GM19025 (cell line): Measurements from ENCODE around the gene CISTR.

Experiments
- ATAC-seq: cut with Tn5 transposase; IDR thresholded peaks from one replicate; pipeline ENCODE4 v1.9.1; 2021; ENCODE audit warnings: mild to moderate bottlenecking, low read depth, moderate library complexity; ENCODE audit not compliant: unreplicated experiment

Gene CISTR

DNA sequence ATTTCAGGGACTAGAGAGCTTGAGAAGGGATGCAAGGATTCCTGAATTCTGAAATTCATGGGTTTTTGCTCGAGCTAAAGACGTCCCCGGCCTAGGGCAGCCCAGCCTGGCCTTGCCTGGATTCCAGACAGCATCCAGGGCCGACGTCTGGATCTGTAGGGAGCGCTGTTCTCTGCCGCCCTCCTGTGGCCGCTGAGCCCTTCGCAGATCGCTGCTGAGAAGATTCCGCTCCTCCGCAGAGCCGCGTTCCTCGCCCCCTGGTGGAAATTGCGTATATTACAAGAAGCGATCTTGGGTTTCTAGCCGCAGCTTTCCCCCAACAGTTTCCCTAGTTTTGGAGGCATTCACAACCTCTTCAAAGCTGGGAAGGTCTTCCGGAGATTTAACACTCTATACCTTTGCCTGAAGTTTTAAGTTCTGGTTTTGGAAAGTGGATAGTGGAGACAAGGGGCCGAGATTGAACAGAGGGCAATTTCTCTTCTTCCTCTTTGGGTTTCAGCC, 5.1 kb downstream of the CISTR start:
- ATAC-seq, result no peak

DNA sequence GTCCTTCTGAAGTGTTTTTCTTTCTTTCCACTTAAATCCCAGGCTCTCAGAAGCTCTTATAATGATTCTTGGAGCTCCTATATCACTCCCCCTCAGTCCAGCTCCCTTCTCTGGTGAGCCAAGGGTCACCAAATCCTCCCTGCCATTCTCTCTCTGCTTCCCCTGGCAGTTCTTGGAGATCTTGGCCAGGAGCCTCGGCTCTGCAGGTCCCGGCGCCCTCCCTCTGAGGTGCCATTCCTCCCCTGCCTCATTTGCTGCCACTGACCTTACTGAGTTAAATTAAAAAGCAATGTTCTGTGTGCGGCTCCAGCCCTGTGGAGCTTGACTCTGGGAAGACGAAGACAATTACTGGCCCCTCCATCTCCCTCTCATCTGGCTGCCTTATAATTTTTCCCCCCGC, 7.0 kb downstream of the CISTR start:
- ATAC-seq, result no peak

DNA sequence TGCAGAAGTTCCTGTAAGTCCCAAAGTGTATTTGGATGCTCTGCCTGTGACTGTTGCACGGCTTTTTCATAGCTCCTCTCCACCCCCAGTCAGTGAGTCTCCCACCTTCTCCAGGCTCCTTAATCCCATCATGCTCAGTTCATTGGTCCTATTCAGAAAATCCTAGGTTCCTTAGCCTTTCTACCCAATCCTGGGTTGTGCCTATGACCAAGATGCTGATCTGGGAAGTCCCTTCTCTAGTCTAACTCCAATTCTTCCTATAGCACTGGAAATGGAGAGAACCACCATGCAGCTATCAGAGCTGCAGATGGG, 7.7 kb downstream of the CISTR start:
- ATAC-seq, result no peak

DNA sequence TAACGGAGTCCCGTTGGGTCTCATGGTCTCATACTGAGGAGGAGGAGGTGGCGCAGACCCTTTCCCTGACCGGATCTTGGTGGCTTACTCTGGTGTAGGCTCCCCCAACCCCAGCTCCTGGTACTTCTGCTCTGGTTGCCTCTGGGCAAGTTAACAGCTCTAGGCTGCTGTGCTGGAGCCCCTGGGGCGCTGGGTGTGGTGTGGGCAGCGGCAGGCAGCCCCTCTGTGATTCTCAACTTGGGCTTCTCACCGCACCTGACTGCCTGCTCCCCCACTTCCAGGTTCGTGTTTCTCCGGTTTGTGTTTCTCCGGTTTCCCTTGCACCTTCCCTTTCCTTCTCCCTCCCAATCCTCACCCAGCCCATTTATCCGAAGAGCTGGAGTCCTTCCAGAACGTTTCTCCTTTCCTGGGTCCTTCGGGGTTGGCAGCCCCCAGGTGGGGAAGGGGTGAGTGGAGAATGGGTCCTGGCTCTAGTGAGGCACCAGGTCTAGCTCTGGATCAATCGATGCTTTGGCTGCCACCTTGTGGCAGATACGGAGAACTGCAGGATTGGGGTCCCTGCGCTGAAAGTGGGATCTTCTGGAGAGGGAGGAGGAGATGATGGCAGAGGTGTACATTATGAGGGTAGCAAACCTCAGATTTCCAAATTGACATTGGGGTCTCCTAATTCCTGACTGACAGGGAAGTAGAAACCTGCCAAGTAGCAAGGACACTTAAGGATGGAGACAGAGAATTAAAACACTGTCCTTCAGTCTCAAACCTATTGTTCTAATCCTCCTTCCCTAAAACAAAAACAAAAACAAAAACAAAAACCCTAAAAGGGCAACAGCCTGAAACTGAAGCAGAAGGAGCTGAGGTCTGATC, 8.3 kb downstream of the CISTR start:
- ATAC-seq, result no peak

DNA sequence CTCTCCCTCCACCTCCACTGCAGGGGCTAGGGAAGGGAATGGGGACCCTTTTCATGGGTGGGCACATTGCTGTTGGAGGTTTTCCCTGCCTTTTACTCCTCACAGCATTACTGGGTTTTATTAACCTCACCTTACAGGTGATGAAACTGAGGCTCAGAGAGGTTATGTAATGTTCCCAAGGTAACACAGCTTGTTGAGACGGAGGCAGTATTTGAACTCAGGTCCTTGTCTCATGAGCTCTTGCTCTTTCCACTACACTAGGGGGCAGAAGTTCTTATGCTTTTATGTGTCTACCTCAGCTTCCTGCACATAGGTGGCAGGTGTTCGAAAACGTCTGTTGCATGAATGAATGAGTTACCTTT, 11.7 kb downstream of the CISTR start:
- ATAC-seq, result no peak

DNA sequence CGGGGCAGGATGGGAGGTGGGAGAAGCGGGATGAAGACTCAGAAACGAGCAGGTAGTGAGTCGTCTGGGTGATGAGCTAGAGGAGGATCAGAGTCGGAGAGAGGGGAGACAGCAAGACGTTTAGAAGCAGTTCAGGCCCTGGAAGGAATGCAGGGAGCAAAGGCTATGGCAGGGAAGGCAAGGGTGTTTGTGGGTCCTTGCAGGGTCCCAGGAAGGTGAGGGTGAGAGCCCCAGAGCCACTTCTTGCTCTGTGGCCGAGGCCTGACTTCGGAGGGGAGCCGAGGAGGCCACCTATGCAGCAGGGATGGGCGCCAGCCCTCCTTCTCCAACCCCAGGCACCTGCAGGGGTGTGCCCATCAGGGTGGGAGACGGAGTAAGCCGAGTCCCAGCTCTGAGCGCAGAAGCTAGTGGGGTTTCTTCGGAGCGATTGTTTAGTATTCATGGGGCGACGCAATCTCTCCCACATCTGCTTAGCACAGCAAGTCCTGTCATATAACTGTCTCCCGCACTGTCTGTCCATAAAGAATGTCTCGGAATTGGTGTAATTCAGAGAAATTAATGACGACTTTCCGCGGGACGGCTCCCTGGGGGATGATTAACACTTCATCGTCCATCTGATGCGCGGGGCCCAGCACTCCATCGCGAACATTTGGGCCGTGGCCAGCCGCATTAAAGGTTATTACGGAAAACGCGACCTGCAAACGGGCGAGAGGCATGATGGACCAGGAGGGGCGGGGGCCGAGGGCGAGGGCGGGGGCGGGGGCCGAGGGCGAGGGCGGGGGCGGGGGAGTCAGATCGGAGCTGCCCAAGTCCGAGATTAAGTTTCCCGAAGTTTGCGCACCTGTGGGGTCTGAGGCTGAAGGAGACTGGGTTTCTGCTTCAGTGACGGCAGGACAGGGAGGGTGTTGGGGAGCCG, 12.3 kb downstream of the CISTR start:
- no peak for ATAC-seq

DNA sequence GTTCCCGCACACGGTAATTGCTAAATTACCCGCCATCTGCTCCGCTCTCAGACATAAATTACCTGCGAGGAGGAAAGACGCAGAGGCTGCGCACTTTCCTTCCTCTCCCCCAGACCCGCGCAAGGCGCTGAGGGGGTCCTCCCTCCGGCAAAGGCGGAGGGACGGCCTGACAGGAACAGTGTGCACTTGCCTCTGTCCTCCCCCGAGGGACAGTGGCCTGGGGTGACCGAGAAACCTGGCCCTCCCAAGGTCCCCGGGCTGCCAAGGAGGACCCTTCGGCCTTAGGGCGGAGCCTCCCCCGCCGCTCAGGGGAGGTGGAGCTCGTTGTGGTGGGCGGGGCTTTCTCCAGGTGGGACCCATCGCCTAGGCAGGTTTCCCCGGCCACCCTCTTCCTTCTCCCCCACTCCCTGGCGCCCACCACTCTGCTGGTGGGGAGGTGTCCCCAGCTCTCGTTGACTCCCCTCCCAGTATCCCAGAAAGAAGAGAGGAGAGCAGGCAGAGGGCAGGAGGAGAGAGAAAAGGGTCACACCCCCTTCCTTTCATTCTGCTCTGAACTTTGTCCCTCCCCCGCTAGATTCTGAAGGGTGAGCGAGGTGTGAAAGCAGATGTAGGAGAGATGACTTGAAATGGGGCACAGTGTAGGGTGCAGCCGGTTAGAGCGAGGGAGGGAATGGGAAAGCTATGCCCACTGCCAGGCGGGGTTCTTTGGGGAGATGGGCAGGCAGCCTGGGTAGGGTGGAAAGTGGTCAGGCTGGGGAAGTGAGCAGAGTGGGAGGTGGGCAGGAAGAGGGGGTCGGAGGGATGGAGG, 13.2 kb downstream of the CISTR start:
- no peak for ATAC-seq

DNA sequence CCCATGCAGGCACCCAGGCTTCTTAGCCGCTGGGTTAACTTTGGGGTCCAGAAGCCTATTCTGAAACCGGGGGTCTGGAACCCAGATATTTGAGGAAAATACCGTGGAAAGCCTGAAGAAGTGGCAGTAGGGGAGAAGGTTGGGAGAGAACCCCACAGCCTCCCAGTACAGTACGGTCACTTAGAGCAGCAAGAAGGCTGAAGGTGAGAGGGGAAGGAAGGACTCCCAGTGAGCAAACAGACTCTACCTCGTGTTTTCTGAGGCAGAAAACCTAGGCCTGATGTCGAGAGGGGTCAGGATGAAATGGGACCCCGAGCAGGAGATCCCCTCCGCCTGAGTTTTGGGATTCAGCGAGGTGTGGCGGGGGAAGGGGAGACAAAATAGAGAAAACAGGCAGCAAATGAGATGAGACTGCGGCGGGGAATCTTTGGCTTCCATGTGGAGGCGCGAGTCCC, 13.8 kb downstream of the CISTR start:
- ATAC-seq, result no peak

DNA sequence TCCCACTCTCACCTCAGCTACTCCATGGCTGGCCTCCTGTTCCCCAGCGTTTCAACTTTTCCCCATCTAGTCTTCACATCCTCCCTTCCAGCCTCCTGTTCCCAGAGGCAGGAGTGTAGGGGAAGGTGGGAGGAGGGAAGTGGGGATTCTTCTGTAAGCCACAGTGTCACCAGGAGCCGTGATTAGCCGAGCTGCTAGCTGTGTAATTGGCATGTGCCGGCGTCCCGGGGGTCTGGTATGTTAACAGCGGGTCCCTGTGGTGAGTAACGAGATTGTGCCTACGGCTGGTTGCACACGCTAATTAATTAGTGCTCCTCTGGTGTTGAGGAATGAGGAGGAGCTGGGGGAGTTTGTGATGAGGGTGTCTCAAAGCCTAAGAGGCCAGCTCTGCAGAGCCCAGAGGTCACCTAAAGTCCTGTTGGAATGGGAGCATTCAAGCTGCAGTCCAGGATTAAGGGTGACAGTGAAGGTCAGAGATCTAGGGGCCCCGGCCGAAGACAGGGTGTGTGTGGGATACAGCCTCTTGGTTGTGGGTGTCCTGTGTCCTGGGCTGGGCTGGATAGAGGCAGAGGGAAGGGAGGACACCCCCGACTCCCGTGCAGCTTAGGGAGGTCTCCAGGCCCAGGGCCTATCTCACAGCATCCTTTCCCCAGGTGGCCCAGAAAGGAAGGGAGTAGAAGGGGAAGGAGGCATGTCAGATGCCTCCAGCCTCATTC, 14.5 kb downstream of the CISTR start:
- ATAC-seq, result no peak

DNA sequence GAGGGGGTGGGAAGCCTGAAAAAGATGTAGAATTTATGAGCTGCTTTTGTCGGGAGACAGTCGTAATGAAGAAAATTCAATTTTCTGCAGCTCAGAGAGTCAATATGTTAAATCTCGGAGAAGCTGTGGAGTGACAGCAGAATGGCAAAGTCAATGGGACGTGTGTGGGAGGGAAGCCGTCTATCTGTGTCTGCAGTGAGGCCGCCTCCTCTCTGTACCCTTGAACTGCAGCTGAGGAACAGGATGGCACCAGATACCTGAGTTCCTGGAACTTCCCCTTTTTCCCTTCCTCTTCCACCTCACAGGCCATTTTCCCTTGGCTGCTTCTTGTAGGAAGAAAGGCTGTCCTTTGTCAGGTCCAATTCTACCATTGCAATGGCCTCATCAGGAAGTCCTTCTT, 15.2 kb downstream of the CISTR start:
- ATAC-seq, result no peak

DNA sequence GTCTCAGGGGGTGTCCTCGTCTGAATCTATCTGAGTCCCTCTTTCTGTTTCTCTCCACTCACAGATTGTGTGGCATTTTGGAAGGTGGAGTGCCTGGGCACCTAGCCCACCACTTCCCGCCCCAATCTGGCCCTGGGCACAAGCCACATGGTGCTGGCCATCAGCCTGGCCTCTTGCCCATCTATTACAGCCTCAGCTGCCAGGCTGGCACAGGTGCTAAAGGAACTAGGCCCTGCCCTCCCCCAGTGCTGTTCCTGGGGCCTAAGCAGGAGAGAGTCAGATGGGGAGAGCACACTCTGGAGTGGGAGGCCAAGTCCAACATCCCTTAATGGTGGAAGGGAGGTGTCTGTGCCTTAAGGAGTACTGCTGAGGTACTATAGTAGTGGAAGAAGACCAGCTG, 16.2 kb downstream of the CISTR start:
- no peak for ATAC-seq

DNA sequence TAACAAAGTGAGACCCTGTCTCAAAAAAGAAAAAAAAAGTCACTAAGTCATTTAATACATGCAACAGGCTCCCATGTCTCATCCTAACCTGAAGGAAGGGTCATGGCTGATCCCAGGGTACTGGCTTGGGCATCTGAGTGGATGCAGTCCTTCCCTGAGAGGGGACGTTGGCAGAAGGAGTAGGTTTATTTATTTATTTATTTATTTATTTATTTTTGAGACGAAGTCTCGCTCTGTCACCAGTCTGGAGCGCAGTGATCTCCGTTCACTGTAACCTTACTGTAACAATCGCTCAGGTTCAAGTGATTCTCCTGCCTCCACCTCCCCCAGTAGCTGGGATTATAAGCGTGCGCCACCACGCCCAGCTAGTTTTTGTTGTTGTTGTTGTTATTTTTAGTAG, 17.4 kb downstream of the CISTR start:
- no peak for ATAC-seq

DNA sequence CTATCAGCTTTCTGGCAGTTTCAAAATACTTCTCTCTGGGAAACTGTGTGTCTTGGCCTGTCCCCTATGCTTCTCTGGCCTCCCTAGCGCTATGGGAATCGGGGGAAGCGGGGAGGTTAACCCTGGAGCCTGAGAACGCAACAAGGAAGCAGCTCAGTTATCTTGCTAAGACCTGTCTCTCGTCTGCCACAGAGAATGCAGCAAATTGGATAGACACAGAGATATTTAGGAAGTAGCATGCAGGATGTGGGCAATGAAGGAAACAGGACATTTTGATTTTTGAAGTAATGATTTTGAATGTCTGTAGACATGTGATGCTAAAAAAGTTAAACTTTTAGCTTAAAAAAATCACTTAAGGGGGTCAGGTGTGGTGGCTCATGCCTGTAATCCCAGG, 18.0 kb downstream of the CISTR start:
- no peak for ATAC-seq

DNA sequence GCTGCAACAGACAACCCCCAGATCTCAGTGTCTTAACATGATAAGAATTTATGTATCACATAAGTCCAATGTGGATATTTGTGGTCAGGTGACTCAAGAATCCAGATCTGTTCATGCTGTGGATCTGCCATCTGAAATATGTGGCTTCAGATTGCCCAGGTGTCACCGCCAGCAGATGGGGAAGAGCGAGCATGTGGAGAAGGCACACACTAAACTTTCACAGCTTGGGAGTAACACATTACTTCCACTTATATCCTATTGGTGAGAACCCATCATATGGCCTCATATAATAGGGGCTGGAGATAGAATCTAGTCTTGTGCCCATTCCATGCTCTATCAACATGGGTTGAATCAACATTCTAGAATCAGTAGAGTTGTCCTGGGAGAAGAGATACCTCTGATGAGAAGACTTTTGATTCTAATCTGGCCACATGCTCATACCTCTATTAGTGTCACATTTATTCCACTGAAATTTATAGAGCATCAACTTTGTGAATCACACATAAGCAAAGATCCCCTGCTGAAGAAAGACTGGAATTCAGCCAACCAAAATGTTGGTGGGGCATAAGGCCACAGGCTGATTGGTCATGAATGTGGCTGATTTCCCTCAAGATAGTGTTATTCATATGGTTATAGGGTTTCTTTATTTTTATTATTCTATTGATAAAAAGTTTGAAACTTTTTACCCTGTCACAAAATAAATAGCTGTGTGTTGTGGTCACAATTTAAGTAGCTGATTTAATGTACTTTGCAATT, 18.6 kb downstream of the CISTR start:
- ATAC-seq, result no peak

DNA sequence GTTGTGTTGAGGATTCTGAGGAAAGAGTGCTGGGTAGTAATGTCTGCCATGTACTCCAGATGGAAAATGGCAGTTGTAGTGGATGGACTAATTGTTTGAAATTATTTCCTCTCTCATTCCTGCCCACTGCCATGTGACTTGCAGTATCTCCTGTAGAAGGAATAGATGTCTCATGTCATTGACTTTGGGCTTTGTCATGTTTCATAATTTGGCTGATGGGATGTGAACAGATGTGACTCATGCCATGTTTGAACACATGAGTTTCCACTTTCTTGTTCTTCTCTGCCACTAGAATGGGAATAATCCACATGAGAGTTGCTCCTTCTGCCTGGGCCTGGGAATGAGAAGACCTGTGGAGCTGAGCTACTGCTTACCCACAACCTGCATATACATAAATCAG, 22.1 kb downstream of the CISTR start:
- no peak for ATAC-seq

DNA sequence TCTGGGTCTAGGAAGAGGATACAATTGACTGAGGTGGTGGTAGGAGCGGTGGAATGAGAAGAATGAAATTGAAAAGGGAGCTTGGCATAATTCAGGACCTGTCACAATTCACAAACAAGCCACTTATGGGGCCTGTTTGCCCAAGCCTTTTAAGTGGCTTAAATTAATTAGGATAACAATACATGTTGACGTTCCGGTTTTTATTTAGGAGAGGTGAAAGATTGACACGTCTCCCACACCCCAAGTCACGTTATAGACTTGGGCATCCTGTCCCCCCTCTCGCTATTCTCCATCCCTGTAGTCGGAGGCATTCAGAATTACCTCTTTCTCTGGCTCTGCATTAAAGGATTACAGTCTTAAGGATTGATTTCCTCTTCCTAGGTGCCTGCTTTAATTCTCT, 23.6 kb downstream of the CISTR start:
- no peak for ATAC-seq

DNA sequence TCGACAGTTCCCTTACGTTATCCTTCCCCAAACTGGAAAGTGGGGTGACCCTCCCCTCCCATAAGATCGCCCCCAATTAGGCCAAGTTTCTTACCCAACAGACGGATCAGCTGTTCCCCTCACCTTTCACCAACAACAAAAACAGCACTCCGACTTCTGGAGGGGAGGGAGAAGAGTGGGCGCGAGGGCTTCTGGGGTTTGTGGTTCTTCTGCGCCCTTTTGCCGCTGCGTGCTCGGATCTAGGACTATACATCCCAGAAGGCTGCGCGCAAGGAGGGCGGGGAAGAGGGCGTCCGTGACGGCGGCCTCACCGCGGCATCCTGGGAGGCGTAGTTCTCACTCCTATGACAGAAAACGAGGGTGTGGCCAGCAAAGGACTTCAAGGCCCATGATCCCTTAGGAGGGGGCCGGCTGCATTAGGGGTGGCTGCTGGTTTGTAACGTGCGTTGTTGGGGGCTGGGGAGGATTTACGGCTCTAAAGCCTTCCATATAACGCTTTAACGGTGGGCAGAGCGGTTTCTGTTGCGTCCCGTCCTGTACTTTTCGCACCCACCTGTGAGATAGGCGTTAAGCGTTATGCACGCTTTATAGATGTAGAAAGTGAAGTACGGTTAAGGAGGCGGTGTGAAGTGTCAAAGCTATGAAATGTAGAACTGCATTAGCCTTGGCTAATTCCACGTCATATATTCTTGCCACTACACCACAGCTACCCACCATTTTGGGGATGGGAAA, 24.3 kb downstream of the CISTR start, which contains the start of gene CALCOCO1:
TSS of gene CALCOCO1 (minus strand) at position 143 of the 732 bp plus-strand sequence. CDS start 2,210 bp downstream, outside the sequence.
- peak; percentile 98 for ATAC-seq

DNA sequence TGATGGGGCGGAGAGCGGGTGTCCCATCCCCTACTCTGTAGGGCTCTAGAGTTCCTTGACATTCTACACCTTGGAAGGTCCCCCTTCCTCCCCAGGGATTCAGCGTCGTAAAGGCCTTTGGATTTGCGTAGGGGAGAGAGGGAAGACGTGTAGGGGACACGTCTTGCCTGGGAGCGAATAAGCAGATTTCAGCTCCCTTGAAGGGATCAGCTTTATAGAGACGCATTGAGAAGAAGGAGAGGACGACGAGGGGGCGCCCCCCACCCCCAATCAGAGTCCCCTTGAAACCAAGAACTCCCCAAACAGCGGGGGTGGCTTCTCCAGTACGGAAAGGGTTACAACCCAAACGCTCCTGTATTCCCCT, 24.9 kb downstream of the CISTR start:
- no peak for ATAC-seq

DNA sequence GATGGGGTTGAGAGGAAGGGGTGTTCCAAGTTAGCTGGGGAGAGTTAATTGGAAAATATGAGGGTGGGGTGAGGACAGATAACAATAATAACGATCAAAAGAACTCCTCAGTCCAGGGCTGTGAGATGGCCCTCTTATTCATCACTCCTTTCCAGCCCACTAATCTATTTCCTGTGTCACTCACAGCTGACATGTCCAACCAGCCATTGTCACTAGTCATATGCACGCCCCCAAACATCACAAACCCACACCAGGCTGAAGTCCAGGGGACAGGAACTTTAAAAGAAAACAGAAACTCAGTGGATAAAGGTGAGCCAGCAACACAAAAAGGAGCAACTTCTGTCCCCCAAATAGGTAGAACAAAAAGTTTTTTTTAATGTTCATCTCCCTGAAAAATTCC, 25.4 kb downstream of the CISTR start:
- no peak for ATAC-seq
